Thyroid gland (tissue), 4 donors: ENCODE measurements around the gene SLC35F1.

ENCODE experiments used
- POLR2A ChIP-seq, 2 donors: fragments of 450-650 bp; IDR thresholded peaks; one replicate each; pipeline ENCODE4 v1.6.1; 2017; ENCODE audit warnings: antibody characterized with exemption in 2 of 2, mild to moderate bottlenecking in 2 of 2, moderate library complexity in 1 of 2
- TF ChIP-seq, protein P1 (sequence below), 6 experiments: fragments of 200-600 bp in 3 of 6; fragments of 450-650 bp in 3 of 6; sonication (generic) in 3 of 6; IDR thresholded peaks; one replicate each; pipeline ENCODE4 v1.5.1; 2016 to 2019; ENCODE audit warnings: antibody characterized with exemption in 6 of 6, mild to moderate bottlenecking in 2 of 6, inconsistent platforms in 1 of 6, moderate library complexity in 1 of 6

GRCh38 chr6:118316796-118317384 is 409.8 kb downstream of the SLC35F1 start:
- TF ChIP-seq, protein P1, sequence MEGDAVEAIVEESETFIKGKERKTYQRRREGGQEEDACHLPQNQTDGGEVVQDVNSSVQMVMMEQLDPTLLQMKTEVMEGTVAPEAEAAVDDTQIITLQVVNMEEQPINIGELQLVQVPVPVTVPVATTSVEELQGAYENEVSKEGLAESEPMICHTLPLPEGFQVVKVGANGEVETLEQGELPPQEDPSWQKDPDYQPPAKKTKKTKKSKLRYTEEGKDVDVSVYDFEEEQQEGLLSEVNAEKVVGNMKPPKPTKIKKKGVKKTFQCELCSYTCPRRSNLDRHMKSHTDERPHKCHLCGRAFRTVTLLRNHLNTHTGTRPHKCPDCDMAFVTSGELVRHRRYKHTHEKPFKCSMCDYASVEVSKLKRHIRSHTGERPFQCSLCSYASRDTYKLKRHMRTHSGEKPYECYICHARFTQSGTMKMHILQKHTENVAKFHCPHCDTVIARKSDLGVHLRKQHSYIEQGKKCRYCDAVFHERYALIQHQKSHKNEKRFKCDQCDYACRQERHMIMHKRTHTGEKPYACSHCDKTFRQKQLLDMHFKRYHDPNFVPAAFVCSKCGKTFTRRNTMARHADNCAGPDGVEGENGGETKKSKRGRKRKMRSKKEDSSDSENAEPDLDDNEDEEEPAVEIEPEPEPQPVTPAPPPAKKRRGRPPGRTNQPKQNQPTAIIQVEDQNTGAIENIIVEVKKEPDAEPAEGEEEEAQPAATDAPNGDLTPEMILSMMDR (IDR thresholded peaks at IDR 0.05), result no peak
- TF ChIP-seq POLR2A (IDR thresholded peaks at IDR 0.05), result no peak
